ENCODE measurements around the gene DYNLL1. TPM values are rescaled to one million over a fixed set of nuclear protein-coding genes. Genes with fewer than 3 reads are reported as not detected.

The DYNLL1 gene
- total RNA-seq, 1 donor from 2014 or later = 249 TPM

- H3K9me3 Mint-ChIP-seq = no peaks in the 10 kb centered on the region
- no peak for DNase-seq (ENCODE audit: low spot score in 2 of 2, unreplicated experiment in 2 of 2)
- peaks cover 13% of the 10 kb centered on the region for H3K4me1 Mint-ChIP-seq
- H3K4me3 Mint-ChIP-seq = no peak overlapping the region
- no peaks in the 10 kb centered on the region for H3K27me3 Mint-ChIP-seq (ENCODE audit: low read depth)
- peak overlapping the region; percentile 81 for H3K27ac Mint-ChIP-seq
- peaks cover 11% of the 10 kb centered on the region for H3K36me3 Mint-ChIP-seq
- TF ChIP-seq CTCF (IDR thresholded peaks at IDR 0.05; ENCODE audit: unreplicated experiment) = no peak
Measured at GRCh38 chr12:120488057-120488640, 7.8 kb upstream of the DYNLL1 start.

GRCh38 chr12:120489018-120489417, 6.9 kb upstream of the DYNLL1 start:
- DNase-seq (ENCODE audit: low spot score in 2 of 2, unreplicated experiment in 2 of 2) = no peak
- Mint-ChIP-seq H3K4me1 (peaks cover 13% of the 10 kb centered on the region), H3K27me3 (ENCODE audit: low read depth) (no peaks in the 10 kb centered on the region), H3K9me3 (no peaks in the 10 kb centered on the region), H3K36me3 (peaks cover 8% of the 10 kb centered on the region), H3K27ac (no peak overlapping the region), H3K4me3 (no peak overlapping the region)
- no peak for TF ChIP-seq CTCF (IDR thresholded peaks at IDR 0.05; ENCODE audit: unreplicated experiment)

- DNase-seq (ENCODE audit: low spot score in 2 of 2, unreplicated experiment in 2 of 2) = no peak
- peaks cover 22% of the 10 kb centered on the region for H3K4me1 Mint-ChIP-seq
- no peak for TF ChIP-seq CTCF (IDR thresholded peaks at IDR 0.05; ENCODE audit: unreplicated experiment)
- no peaks in the 10 kb centered on the region for H3K27me3 Mint-ChIP-seq (ENCODE audit: low read depth)
- H3K36me3 Mint-ChIP-seq = peaks cover 8% of the 10 kb centered on the region
- H3K27ac Mint-ChIP-seq = no peak overlapping the region
- H3K4me3 Mint-ChIP-seq = no peak overlapping the region
- no peaks in the 10 kb centered on the region for H3K9me3 Mint-ChIP-seq
Measured at GRCh38 chr12:120490325-120490724, 5.6 kb upstream of the DYNLL1 start.

- Mint-ChIP-seq H3K4me1 (peaks cover 23% of the 10 kb centered on the region), H3K4me3 (no peak overlapping the region), H3K27ac (no peak overlapping the region), H3K27me3 (ENCODE audit: low read depth) (no peaks in the 10 kb centered on the region), H3K36me3 (peaks cover 8% of the 10 kb centered on the region), H3K9me3 (no peaks in the 10 kb centered on the region)
- no peak for TF ChIP-seq CTCF (IDR thresholded peaks at IDR 0.05; ENCODE audit: unreplicated experiment)
- DNase-seq (ENCODE audit: low spot score in 2 of 2, unreplicated experiment in 2 of 2) = no peak
Measured at GRCh38 chr12:120490833-120491512, 4.9 kb upstream of the DYNLL1 start.

GRCh38 chr12:120495186-120495730, 655 bp upstream of the DYNLL1 start:
- H3K9me3 Mint-ChIP-seq = no peaks in the 10 kb centered on the region
- peak overlapping the region; percentile 96 for H3K27ac Mint-ChIP-seq
- H3K27me3 Mint-ChIP-seq (ENCODE audit: low read depth) = no peaks in the 10 kb centered on the region
- no peak for DNase-seq (ENCODE audit: low spot score in 2 of 2, unreplicated experiment in 2 of 2)
- peak overlapping the region; percentile 89 for H3K4me3 Mint-ChIP-seq
- peaks cover 8% of the 10 kb centered on the region for H3K36me3 Mint-ChIP-seq
- H3K4me1 Mint-ChIP-seq = peaks cover 29% of the 10 kb centered on the region
- TF ChIP-seq CTCF (IDR thresholded peaks at IDR 0.05; ENCODE audit: unreplicated experiment) = no peak
